ENCODE measurements around the gene DNAJC13. TPM values are rescaled to one million over a fixed set of nuclear protein-coding genes. Genes with fewer than 3 reads are reported as not detected.

DNAJC13 gene
- total and polyA plus RNA-seq, 8 donors, result 3.8 to 23.2 (median 11.6) TPM

GRCh38 chr3:132457286-132457685 is 40.0 kb downstream of the DNAJC13 start:
- Histone ChIP-seq H3K4me3 (no peak overlapping the region), H3K4me1 (no peaks in the 10 kb centered on the region), H3K9me3 (no peaks in the 10 kb centered on the region), H3K27ac (no peak overlapping the region), H3K36me3 (peaks cover 0 to 28% (median 4%) of the 10 kb centered on the region in 3 donors), H3K27me3 (no peaks in the 10 kb centered on the region)
- intact Hi-C loops (cut with DNase I), result no loop called here
- TF ChIP-seq CTCF (IDR thresholded peaks at IDR 0.05), result no peak
- ATAC-seq (no peak), FAIRE-seq (no peak), DNase-seq (no peak)
- 93 to 95% methylated on average over 1 of the region's 1 CpG for WGBS, 2 donors

- no peak for FAIRE-seq
- WGBS, 2 donors, result 93 to 96% methylated on average over 3 of the region's 3 CpGs
- no peak for ATAC-seq
- no peaks in the 10 kb centered on the region for H3K4me1 ChIP-seq
- H3K27ac ChIP-seq, result no peak overlapping the region
- no peak for DNase-seq
- intact Hi-C loops (cut with DNase I), result no loop called here
- H3K36me3 ChIP-seq, result peaks cover 0 to 28% (median 4%) of the 10 kb centered on the region in 3 donors
- H3K27me3 ChIP-seq, result no peaks in the 10 kb centered on the region
- no peaks in the 10 kb centered on the region for H3K9me3 ChIP-seq
- H3K4me3 ChIP-seq, result no peak overlapping the region
- no peak for TF ChIP-seq CTCF (IDR thresholded peaks at IDR 0.05)
These were observed 42.2 kb downstream of the DNAJC13 start for GRCh38 chr3:132459551-132459950.

- Histone ChIP-seq H3K4me3 (no peak overlapping the region), H3K9me3 (no peaks in the 10 kb centered on the region), H3K27me3 (no peaks in the 10 kb centered on the region), H3K4me1 (no peaks in the 10 kb centered on the region), H3K27ac (no peak overlapping the region), H3K36me3 (peaks cover 0 to 24% (median 4%) of the 10 kb centered on the region in 3 donors)
- 95 to 96% methylated on average over 5 of the region's 5 CpGs for WGBS, 2 donors
- intact Hi-C loops (cut with DNase I), result no loop called here
- DNase-seq, result no peak
- no peak for TF ChIP-seq CTCF (IDR thresholded peaks at IDR 0.05)
- no peak for ATAC-seq
- no peak for FAIRE-seq
These were observed 44.2 kb downstream of the DNAJC13 start for GRCh38 chr3:132461544-132461943.

DNA sequence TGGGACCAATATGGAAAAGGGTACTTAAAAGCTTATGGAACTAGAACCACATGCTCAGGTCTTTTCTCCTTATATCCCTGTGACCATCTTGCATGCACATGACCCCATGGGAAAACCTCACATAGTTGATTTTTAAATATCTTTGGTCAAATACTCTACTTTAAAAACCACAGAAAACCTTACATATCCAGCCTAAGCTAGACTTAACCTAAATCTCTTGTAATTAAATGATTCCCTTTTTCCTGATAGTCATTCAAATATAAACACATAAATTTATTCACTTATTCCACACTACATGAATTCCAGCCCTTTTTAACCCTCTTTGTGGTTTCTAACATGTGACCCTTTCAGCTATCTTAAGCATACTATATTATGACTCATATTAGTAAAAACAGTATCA is 46.8 kb downstream of the DNAJC13 start:
- TF ChIP-seq CTCF (IDR thresholded peaks at IDR 0.05), result no peak
- no peaks in the 10 kb centered on the region for H3K4me1 ChIP-seq
- no peak overlapping the region for H3K27ac ChIP-seq
- FAIRE-seq, result peak; percentile 54
- no peak for ATAC-seq
- no peaks in the 10 kb centered on the region for H3K27me3 ChIP-seq
- no peak for DNase-seq
- H3K4me3 ChIP-seq, result no peak overlapping the region
- no peaks in the 10 kb centered on the region for H3K9me3 ChIP-seq
- intact Hi-C loops (cut with DNase I), result no loop called here
- peaks cover 0 to 26% (median 0%) of the 10 kb centered on the region in 3 donors for H3K36me3 ChIP-seq

- H3K4me1 ChIP-seq, result no peaks in the 10 kb centered on the region
- no peak for FAIRE-seq
- DNase-seq, result no peak
- intact Hi-C loops (cut with DNase I), result no loop called here
- H3K27ac ChIP-seq, result no peak overlapping the region
- H3K4me3 ChIP-seq, result no peak overlapping the region
- TF ChIP-seq CTCF (IDR thresholded peaks at IDR 0.05), result no peak
- H3K36me3 ChIP-seq, result peaks cover 0 to 32% (median 0%) of the 10 kb centered on the region in 3 donors
- H3K27me3 ChIP-seq, result no peaks in the 10 kb centered on the region
- no peaks in the 10 kb centered on the region for H3K9me3 ChIP-seq
- WGBS, 2 donors, result 42 to 97% methylated on average over 1 of the region's 1 CpG
- no peak for ATAC-seq
These were observed 52.0 kb downstream of the DNAJC13 start for GRCh38 chr3:132469326-132469725.

Measured in pancreas (tissue), 10 donors.